Neural crest cell (in vitro differentiated cells): ENCODE data around the gene FBXO22. TPM values are rescaled to one million over a fixed set of nuclear protein-coding genes. Genes with fewer than 3 reads are reported as not detected.
A peak's percentile ranks its signal among the peaks of the same experiment; 100 is the strongest.

Experiments
- DNase-seq: peaks from one replicate; pipeline ENCODE4 v3.0.0; 2021; ENCODE audit warnings: low read depth, mixed read lengths, low spot score
- H3K27ac Mint-ChIP-seq: one replicate; pipeline ENCODE4 v1.8.0; 2021; ENCODE audit warnings: mild to moderate bottlenecking, mixed read lengths; ENCODE audit not compliant: unreplicated experiment
- H3K27me3 Mint-ChIP-seq: 2 replicates; pipeline ENCODE4 v1.8.0; 2021; ENCODE audit warnings: low read depth, mild to moderate bottlenecking, mixed read lengths
- H3K36me3 Mint-ChIP-seq: 2 replicates; pipeline ENCODE4 v1.8.0; 2021; ENCODE audit warnings: low read depth, mild to moderate bottlenecking, mixed read lengths
- H3K4me1 Mint-ChIP-seq: 2 replicates; pipeline ENCODE4 v1.8.0; 2021; ENCODE audit warnings: mixed read lengths
- H3K4me3 Mint-ChIP-seq: one replicate; pipeline ENCODE4 v1.8.0; 2021; ENCODE audit warnings: mild to moderate bottlenecking, mixed read lengths
- H3K9me3 Mint-ChIP-seq: 2 replicates; pipeline ENCODE4 v1.8.0; 2021; ENCODE audit warnings: mixed read lengths
- CTCF ChIP-seq: fragments of 200-600 bp; sonication (generic); conservative IDR thresholded peaks from 2 replicates; pipeline ENCODE4 v1.5.0; 2021; ENCODE audit warnings: antibody characterized with exemption, mild to moderate bottlenecking
- total RNA-seq: library from RNA; stranded (reverse); gene quantifications from 2 replicates; pipeline ENCODE4 v1.2.1, GENCODE V29; 2021

FBXO22 gene
- total RNA-seq, 1 donor from 2014 or later, result 53.8 TPM

- no peaks in the 10 kb centered on the region for H3K9me3 Mint-ChIP-seq
- H3K27me3 Mint-ChIP-seq, result no peaks in the 10 kb centered on the region
- no peak for DNase-seq
- H3K27ac Mint-ChIP-seq, result no peak overlapping the region
- H3K4me1 Mint-ChIP-seq, result no peaks in the 10 kb centered on the region
- H3K36me3 Mint-ChIP-seq, result peaks cover 16% of the 10 kb centered on the region
- no peak for TF ChIP-seq CTCF
- H3K4me3 Mint-ChIP-seq, result no peak overlapping the region
Measured at GRCh38 chr15:75927601-75928000, 23.9 kb downstream of the FBXO22 start.

- H3K36me3 Mint-ChIP-seq, result peaks cover 19% of the 10 kb centered on the region
- peak; percentile 55 for TF ChIP-seq CTCF
- no peak overlapping the region for H3K4me3 Mint-ChIP-seq
- no peak overlapping the region for H3K27ac Mint-ChIP-seq
- peaks cover 1% of the 10 kb centered on the region for H3K4me1 Mint-ChIP-seq
- no peaks in the 10 kb centered on the region for H3K27me3 Mint-ChIP-seq
- H3K9me3 Mint-ChIP-seq, result no peaks in the 10 kb centered on the region
- DNase-seq, result peak; percentile 9
Measured at GRCh38 chr15:75928680-75929608, 25.3 kb downstream of the FBXO22 start.

GRCh38 chr15:75929799-75930565, 26.3 kb downstream of the FBXO22 start:
- H3K27me3 Mint-ChIP-seq, result no peaks in the 10 kb centered on the region
- no peak for DNase-seq
- no peak overlapping the region for H3K4me3 Mint-ChIP-seq
- H3K36me3 Mint-ChIP-seq, result peaks cover 25% of the 10 kb centered on the region
- no peaks in the 10 kb centered on the region for H3K9me3 Mint-ChIP-seq
- no peak overlapping the region for H3K27ac Mint-ChIP-seq
- no peak for TF ChIP-seq CTCF
- H3K4me1 Mint-ChIP-seq, result peaks cover 9% of the 10 kb centered on the region

GRCh38 chr15:75930866-75931265, 27.2 kb downstream of the FBXO22 start:
- H3K9me3 Mint-ChIP-seq, result no peaks in the 10 kb centered on the region
- peaks cover 26% of the 10 kb centered on the region for H3K36me3 Mint-ChIP-seq
- no peak overlapping the region for H3K4me3 Mint-ChIP-seq
- peaks cover 15% of the 10 kb centered on the region for H3K4me1 Mint-ChIP-seq
- H3K27me3 Mint-ChIP-seq, result no peaks in the 10 kb centered on the region
- no peak for TF ChIP-seq CTCF
- no peak overlapping the region for H3K27ac Mint-ChIP-seq
- DNase-seq, result no peak

GRCh38 chr15:75942464-75942863, 38.8 kb downstream of the FBXO22 start:
- Mint-ChIP-seq H3K36me3 (peaks cover 24% of the 10 kb centered on the region), H3K4me3 (no peak overlapping the region), H3K9me3 (peaks cover 10% of the 10 kb centered on the region), H3K27ac (no peak overlapping the region), H3K4me1 (no peaks in the 10 kb centered on the region), H3K27me3 (no peaks in the 10 kb centered on the region)
- TF ChIP-seq CTCF, result no peak
- no peak for DNase-seq
